HCT116 (cell line): Measurements from ENCODE around the gene ATP5F1E. TPM values are rescaled to one million over a fixed set of nuclear protein-coding genes. Genes with fewer than 3 reads are reported as not detected.

Experiments
- ATAC-seq: fragments of 200-7000 bp; cut with Tn5 transposase; 2 replicates; pipeline ENCODE4 v1.9.1; 2020; ENCODE audit warnings: mild to moderate bottlenecking, moderate library complexity
- BruUV-seq: library from RNA; stranded (reverse); fragments of 400-500 nt; replicated peaks from 2 replicates; lab custom pipeline; 2021; lab: Mats Ljungman, UMichigan
- CTCF ChIA-PET: fragments of 300-600 bp; sonication (Branson Sonifier 250); formaldehyde crosslinking; loops from one replicate; lab custom pipeline; 2021; ENCODE audit warnings: antibody characterized with exemption; lab: Charles Lee
- POLR2A ChIA-PET: fragments of 300-600, 350-600 bp; sonication (Branson Sonifier 250); formaldehyde crosslinking; loops from one replicate; lab custom pipeline; 2021; ENCODE audit warnings: antibody characterized with exemption; lab: Charles Lee
- RAD21 ChIA-PET, 2 experiments: fragments of 300-600 bp; sonication (Branson Sonifier 250); formaldehyde crosslinking; loops; one replicate each; lab custom pipeline; 2023; ENCODE audit warnings: low total read pairs in 2 of 2; ENCODE audit not compliant: uncharacterized antibody in 2 of 2, unreplicated experiment in 2 of 2, low non-redundant PET in 1 of 2; lab: Charles Lee
- DNase-seq: peaks from one replicate; pipeline ENCODE4 v3.0.0-alpha.2; 2010; ENCODE audit warnings: low read depth, low spot score
- H2AFZ ChIP-seq: fragments of 200-600 bp; shearing (Covaris generic), sonication (generic); 2 replicates; pipeline ENCODE4 v1.6.1; 2017; ENCODE audit warnings: low read depth, mixed run types, mixed read lengths, antibody characterized with exemption, low read length; ENCODE audit not compliant: poor library complexity, severe bottlenecking
- H3K27ac ChIP-seq: 2 replicates; pipeline ENCODE4 v1.5.1; 2012; ENCODE audit warnings: low read depth, low read length
- H3K27me3 ChIP-seq: fragments of 200-600 bp; sonication (generic); 2 replicates; pipeline ENCODE4 v1.6.1; 2016; ENCODE audit warnings: mixed run types, low read length, mixed read lengths; ENCODE audit not compliant: insufficient read depth
- H3K36me3 ChIP-seq, 2 experiments: fragments of 200-500 bp in 1 of 2; fragments of 200-600 bp in 1 of 2; sonication (Bioruptor generic) in 1 of 2; sonication (generic) in 1 of 2; 2 replicates each; pipeline versions ENCODE4 v1.5.1 to v1.6.1; 2014 to 2016; ENCODE audit warnings: low read length in 2 of 2, inconsistent platforms in 1 of 2, mixed read lengths in 1 of 2, mixed run types in 1 of 2; ENCODE audit not compliant: insufficient read depth in 2 of 2, control insufficient read depth in 1 of 2
- H3K4me1 ChIP-seq, 2 experiments: fragments of 200-600 bp in 1 of 2; sonication (generic) in 1 of 2; 2 replicates each; pipeline versions ENCODE4 v1.5.1 to v1.6.1; 2012 to 2017; ENCODE audit warnings: low read length in 2 of 2, inconsistent platforms in 1 of 2, mild to moderate bottlenecking in 1 of 2, mixed read lengths in 1 of 2, mixed run types in 1 of 2, moderate library complexity in 1 of 2; ENCODE audit not compliant: insufficient read depth in 2 of 2, control insufficient read depth in 1 of 2
- H3K4me2 ChIP-seq: fragments of 200-600 bp; sonication (generic); 2 replicates; pipeline ENCODE4 v1.6.1; 2017; ENCODE audit warnings: mixed run types, low read length, mixed read lengths
- H3K4me3 ChIP-seq, 2 experiments: fragments of 200-600 bp in 1 of 2; sonication (generic) in 1 of 2; replicated peaks in 1 of 2; 2 replicates each; pipeline ENCODE4 v1.5.1; 2011 to 2016; ENCODE audit warnings: low read length in 2 of 2, control low read depth in 1 of 2, low read depth in 1 of 2, mild to moderate bottlenecking in 1 of 2, mixed read lengths in 1 of 2, mixed run types in 1 of 2
- H3K79me2 ChIP-seq: fragments of 200-600 bp; sonication (generic); 2 replicates; pipeline ENCODE4 v1.6.1; 2017; ENCODE audit warnings: mild to moderate bottlenecking, mixed run types, low read length, moderate library complexity, mixed read lengths; ENCODE audit not compliant: insufficient read depth
- H3K9ac ChIP-seq: fragments of 200-600 bp; sonication (generic); 2 replicates; pipeline ENCODE4 v1.6.1; 2016; ENCODE audit warnings: low read length, mixed read lengths
- H3K9me2 ChIP-seq: fragments of 200-600 bp; sonication (generic), shearing (Covaris generic); 2 replicates; pipeline ENCODE4 v1.6.1; 2017; ENCODE audit warnings: mixed run types, mild to moderate bottlenecking, moderate library complexity; ENCODE audit not compliant: insufficient read depth
- H3K9me3 ChIP-seq, 2 experiments: fragments of 200-500 bp in 1 of 2; fragments of 200-600 bp in 1 of 2; sonication (Bioruptor generic) in 1 of 2; sonication (generic) in 1 of 2; 2 replicates each; pipeline ENCODE4 v1.6.1; 2014 to 2017; ENCODE audit warnings: low read length in 2 of 2, mixed read lengths in 2 of 2, inconsistent platforms in 1 of 2, low read depth in 1 of 2, mild to moderate bottlenecking in 1 of 2, mixed run types in 1 of 2, moderate library complexity in 1 of 2; ENCODE audit not compliant: control insufficient read depth in 1 of 2, insufficient read depth in 1 of 2
- H4K20me1 ChIP-seq: fragments of 200-600 bp; sonication (generic), shearing (Covaris generic); 2 replicates; pipeline ENCODE4 v1.6.1; 2017; ENCODE audit warnings: mixed run types, mild to moderate bottlenecking, moderate library complexity; ENCODE audit not compliant: insufficient read depth
- CBX3 ChIP-seq: IDR thresholded peaks from 2 replicates; pipeline ENCODE4 v1.6.1; 2012; ENCODE audit warnings: low read depth
- CEBPB ChIP-seq: IDR thresholded peaks from 2 replicates; pipeline ENCODE4 v1.6.1; 2012; ENCODE audit warnings: low read depth
- EGR1 ChIP-seq: IDR thresholded peaks from 2 replicates; pipeline ENCODE4 v1.6.1; 2012; ENCODE audit warnings: low read depth
- ELF1 ChIP-seq: IDR thresholded peaks from 2 replicates; pipeline ENCODE4 v1.6.1; 2012; ENCODE audit warnings: low read depth, borderline replicate concordance
- EZH2 ChIP-seq: fragments of 200-600 bp; sonication (generic); IDR thresholded peaks from 2 replicates; pipeline ENCODE4 v1.6.1; 2017; ENCODE audit warnings: antibody characterized with exemption, mixed run types
- EZH2phosphoT487 ChIP-seq: fragments of 200-600 bp; IDR thresholded peaks from 2 replicates; pipeline ENCODE4 v1.6.1; 2018; ENCODE audit warnings: antibody characterized with exemption, borderline replicate concordance
- JUND ChIP-seq: IDR thresholded peaks from 2 replicates; pipeline ENCODE4 v1.6.1; 2012
- POLR2A ChIP-seq: IDR thresholded peaks from 2 replicates; pipeline ENCODE4 v1.7.0; 2011; ENCODE audit warnings: borderline replicate concordance; ENCODE audit not compliant: insufficient read depth, insufficient read length; ENCODE audit errors: extremely low read depth
- SIN3A ChIP-seq: IDR thresholded peaks from 2 replicates; pipeline ENCODE4 v1.6.1; 2012; ENCODE audit warnings: low read depth
- SRF ChIP-seq: IDR thresholded peaks from 2 replicates; pipeline ENCODE4 v1.6.1; 2012; ENCODE audit warnings: low read depth
- YY1 ChIP-seq: IDR thresholded peaks from 2 replicates; pipeline ENCODE4 v1.6.1; 2011; ENCODE audit warnings: low read length, low read depth, moderate library complexity, mild to moderate bottlenecking; ENCODE audit not compliant: insufficient replicate concordance; ENCODE audit errors: extremely low read depth
- ZFX ChIP-seq: fragments of 450-650 bp; IDR thresholded peaks from 2 replicates; pipeline ENCODE4 v1.6.1; 2017
- ZNF274 ChIP-seq: fragments of 200-500 bp; sonication (Bioruptor generic); IDR thresholded peaks from 2 replicates; pipeline ENCODE4 v1.6.1; 2014; ENCODE audit warnings: mild to moderate bottlenecking, low read depth, low read length, inconsistent platforms
- intact Hi-C: fragments of 100-400 bp; cut with micrococcal nuclease; formaldehyde crosslinking; loops from 2 replicates; pipeline ENCODE4 v1.10.0; 2022
- total RNA-seq: library from RNA; stranded (reverse); gene quantifications from one replicate; pipeline ENCODE4 v1.2.1, GENCODE V29; 2021; ENCODE audit not compliant: unreplicated experiment
- TF ChIP-seq, protein P1 (sequence below): IDR thresholded peaks from 2 replicates; pipeline ENCODE4 v1.6.1; 2012
- TF ChIP-seq, protein P2 (sequence below), 3 experiments: fragments of 200-600 bp in 1 of 3; sonication (generic) in 1 of 3; IDR thresholded peaks in 2 of 3; conservative IDR thresholded peaks in 1 of 3; 2 replicates each; pipeline ENCODE4 v1.5.1; 2012 to 2017; ENCODE audit warnings: low read depth in 2 of 3, low read length in 2 of 3, antibody characterized with exemption in 1 of 3, borderline replicate concordance in 1 of 3, control low read depth in 1 of 3, mild to moderate bottlenecking in 1 of 3, mixed read lengths in 1 of 3, mixed run types in 1 of 3, moderate library complexity in 1 of 3; ENCODE audit not compliant: insufficient read depth in 1 of 3
- TF ChIP-seq, protein P3 (sequence below): IDR thresholded peaks from 2 replicates; pipeline ENCODE4 v1.6.1; 2011; ENCODE audit warnings: mild to moderate bottlenecking, low read length, moderate library complexity; ENCODE audit not compliant: insufficient replicate concordance; ENCODE audit errors: extremely low read depth

The ATP5F1E gene
- total RNA-seq, 1 experiment from 2014 or later, result 72.8 TPM

DNA sequence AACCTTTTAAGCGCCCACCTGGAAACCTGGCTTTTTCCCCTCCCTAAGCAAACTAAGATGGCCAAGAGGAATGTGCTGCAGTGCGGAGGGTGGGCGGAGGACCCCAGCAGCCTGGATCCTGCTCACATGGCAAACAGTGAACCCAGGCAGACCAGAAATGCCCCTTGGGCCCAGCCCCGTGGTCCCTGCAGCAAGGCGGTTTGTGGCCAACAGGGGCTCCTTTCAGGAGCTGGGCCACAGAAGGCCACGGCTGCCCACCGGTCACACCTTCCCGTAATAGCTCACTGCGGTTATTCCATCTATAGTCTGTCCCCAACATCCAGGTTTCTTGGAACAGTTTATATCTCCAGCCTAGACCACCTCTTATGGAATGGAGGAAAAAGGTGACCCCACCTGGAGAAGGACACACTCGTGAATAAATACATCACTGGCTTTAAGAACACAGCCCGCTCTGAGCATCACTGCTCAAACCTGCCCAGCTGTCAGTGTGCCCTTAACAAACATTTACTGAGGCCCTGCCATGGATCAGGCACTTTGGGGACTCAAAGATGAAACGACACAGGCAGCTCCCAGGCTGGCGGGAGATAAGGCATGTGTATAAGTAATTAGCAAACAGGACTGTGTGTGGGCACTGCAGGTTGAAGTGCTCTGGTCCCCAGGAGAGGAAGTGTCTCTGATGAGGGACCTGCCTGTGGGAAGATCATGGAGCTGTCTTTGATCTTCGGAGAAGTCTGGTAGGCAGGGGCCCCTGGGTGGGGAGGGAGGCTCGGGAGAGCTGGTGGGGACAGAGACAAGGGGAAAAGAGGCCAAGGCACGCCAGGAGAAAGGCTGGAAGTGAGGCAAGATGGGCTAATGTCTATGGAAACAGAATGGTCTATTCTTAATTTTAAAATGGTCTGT, 16.1 kb downstream of the ATP5F1E start:
- intact Hi-C loops, result no loop called here
- Histone ChIP-seq H3K4me1 (peaks cover 0 to 10% of the 10 kb centered on the region in 2 experiments; a peak in 3 of 4 replicates), H3K79me2 (no peaks in the 10 kb centered on the region), H3K4me2 (no peak overlapping the region), H3K27me3 (no peaks in the 10 kb centered on the region), H3K9me2 (no peaks in the 10 kb centered on the region), H2AFZ (no peak overlapping the region), H3K27ac (no peak overlapping the region), H3K9me3 (no peaks in the 10 kb centered on the region), H4K20me1 (no peaks in the 10 kb centered on the region), H3K9ac (no peak overlapping the region), H3K36me3 (no peaks in the 10 kb centered on the region), H3K4me3 (no peak overlapping the region)
- TF ChIP-seq ZNF274 (no peak), EZH2phosphoT487 (no peak), JUND (no peak), EGR1 (no peak), ELF1 (no peak), SRF (no peak)
- TF ChIP-seq, protein P1, sequence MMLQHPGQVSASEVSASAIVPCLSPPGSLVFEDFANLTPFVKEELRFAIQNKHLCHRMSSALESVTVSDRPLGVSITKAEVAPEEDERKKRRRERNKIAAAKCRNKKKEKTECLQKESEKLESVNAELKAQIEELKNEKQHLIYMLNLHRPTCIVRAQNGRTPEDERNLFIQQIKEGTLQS, result no peak
- no TSS peak for BruUV-seq
- ATAC-seq (no peak), DNase-seq (no peak)
- ChIA-PET RAD21 (interaction anchor here in 1 of 2 experiments (0.6 kb wide), 1 partner anchor 16 kb away, joined by 4 read pairs; no protein-coding TSS in a partner anchor), POLR2A (no interaction called here), CTCF (no interaction called here)

DNA sequence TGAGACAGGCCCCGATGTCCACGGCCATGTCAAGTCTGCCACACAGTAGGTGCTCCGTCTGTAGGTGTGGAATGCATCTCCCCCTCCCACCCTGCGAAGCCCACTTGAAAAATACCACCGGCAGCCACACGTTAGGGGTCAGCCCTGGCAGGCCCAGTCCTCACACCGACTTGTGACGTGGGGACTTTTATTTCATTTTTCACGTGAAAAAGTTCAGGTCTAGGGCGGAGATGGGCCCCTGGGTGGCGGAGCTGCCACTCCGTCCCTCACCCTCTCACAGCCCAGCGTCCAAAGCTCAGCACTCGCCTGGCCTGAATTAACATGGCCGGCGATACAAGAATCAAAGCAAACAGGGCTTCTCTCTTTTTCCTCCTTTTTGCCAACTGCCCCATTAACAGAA, 16.7 kb downstream of the ATP5F1E start:
- H3K9ac ChIP-seq, result no peak overlapping the region
- intact Hi-C loops, result no loop called here
- ChIA-PET RAD21 (no interaction called here), CTCF (no interaction called here), POLR2A (no interaction called here)
- ATAC-seq (no peak), DNase-seq (no peak)
- H3K27me3 ChIP-seq, result no peaks in the 10 kb centered on the region
- no peak overlapping the region for H3K27ac ChIP-seq
- H3K79me2 ChIP-seq, result no peaks in the 10 kb centered on the region
- no TSS peak for BruUV-seq
- H2AFZ ChIP-seq, result no peak overlapping the region
- H3K4me2 ChIP-seq, result no peak overlapping the region
- H3K4me3 ChIP-seq, result no peak overlapping the region
- H3K4me1 ChIP-seq, result peaks cover under 1 to 17% of the 10 kb centered on the region in 2 experiments; a peak in 3 of 4 replicates
- H3K9me3 ChIP-seq, result no peaks in the 10 kb centered on the region
- no peaks in the 10 kb centered on the region for H4K20me1 ChIP-seq
- no peak for TF ChIP-seq YY1
- no peak for TF ChIP-seq ZFX
- TF ChIP-seq CBX3, result no peak
- TF ChIP-seq CEBPB, result no peak
- TF ChIP-seq POLR2A, result no peak
- TF ChIP-seq, protein P2, sequence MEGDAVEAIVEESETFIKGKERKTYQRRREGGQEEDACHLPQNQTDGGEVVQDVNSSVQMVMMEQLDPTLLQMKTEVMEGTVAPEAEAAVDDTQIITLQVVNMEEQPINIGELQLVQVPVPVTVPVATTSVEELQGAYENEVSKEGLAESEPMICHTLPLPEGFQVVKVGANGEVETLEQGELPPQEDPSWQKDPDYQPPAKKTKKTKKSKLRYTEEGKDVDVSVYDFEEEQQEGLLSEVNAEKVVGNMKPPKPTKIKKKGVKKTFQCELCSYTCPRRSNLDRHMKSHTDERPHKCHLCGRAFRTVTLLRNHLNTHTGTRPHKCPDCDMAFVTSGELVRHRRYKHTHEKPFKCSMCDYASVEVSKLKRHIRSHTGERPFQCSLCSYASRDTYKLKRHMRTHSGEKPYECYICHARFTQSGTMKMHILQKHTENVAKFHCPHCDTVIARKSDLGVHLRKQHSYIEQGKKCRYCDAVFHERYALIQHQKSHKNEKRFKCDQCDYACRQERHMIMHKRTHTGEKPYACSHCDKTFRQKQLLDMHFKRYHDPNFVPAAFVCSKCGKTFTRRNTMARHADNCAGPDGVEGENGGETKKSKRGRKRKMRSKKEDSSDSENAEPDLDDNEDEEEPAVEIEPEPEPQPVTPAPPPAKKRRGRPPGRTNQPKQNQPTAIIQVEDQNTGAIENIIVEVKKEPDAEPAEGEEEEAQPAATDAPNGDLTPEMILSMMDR (IDR thresholded peaks at IDR 0.05 in 2 of 3, conservative IDR thresholded peaks at IDR 0.05 in 1 of 3; ENCODE audit: borderline replicate concordance in 1 of 3, insufficient read depth in 1 of 3, low read depth in 2 of 3, low read length in 2 of 3), result no peak
- TF ChIP-seq ELF1, result no peak
- TF ChIP-seq, protein P1, result no peak
- TF ChIP-seq SIN3A, result no peak
- TF ChIP-seq EZH2, result no peak
- TF ChIP-seq, protein P3, sequence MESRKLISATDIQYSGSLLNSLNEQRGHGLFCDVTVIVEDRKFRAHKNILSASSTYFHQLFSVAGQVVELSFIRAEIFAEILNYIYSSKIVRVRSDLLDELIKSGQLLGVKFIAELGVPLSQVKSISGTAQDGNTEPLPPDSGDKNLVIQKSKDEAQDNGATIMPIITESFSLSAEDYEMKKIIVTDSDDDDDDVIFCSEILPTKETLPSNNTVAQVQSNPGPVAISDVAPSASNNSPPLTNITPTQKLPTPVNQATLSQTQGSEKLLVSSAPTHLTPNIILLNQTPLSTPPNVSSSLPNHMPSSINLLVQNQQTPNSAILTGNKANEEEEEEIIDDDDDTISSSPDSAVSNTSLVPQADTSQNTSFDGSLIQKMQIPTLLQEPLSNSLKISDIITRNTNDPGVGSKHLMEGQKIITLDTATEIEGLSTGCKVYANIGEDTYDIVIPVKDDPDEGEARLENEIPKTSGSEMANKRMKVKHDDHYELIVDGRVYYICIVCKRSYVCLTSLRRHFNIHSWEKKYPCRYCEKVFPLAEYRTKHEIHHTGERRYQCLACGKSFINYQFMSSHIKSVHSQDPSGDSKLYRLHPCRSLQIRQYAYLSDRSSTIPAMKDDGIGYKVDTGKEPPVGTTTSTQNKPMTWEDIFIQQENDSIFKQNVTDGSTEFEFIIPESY, result no peak
- no peaks in the 10 kb centered on the region for H3K9me2 ChIP-seq
- no peaks in the 10 kb centered on the region for H3K36me3 ChIP-seq
